Measurements from ENCODE around the gene P2RX7.
"Not testable (repeated sequence)": the region's sequence is repeated elsewhere in the genome, so short reads cannot be mapped to it uniquely, and the experiment has no call there.

The P2RX7 gene

DNA sequence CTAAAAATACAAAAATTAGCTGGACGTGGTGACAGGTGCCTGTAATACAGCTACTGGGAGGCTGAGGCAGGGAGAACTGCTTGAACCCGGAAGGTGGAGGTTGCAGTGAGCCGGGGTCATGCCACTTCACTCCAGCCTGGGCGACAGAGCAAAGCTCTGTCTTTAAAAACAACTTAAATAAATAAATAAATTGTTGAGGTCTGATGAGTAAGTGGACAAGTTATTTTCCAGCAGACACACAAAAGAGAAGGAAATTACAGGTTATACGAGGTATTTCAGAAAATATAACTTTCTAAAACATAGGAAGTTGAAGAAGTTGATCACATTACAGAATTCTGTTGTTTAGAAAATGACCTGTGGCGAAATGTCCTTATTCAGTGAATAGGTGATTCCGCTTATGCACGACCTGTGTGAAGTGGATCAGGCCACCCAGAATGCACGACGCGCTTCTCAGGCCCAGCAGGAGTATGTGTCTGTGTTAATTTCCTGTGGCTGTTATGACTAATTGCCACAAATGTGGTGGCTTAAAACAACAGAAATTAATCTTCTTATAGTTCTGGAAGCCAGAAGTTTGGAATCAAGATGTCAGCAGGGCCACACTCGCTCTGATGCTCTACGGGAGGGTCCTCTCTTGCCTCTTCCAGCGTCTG, 38.1 kb downstream of the P2RX7 start:
- DNase-seq (ENCODE audit: low read depth in 2 of 2) = no peak

- no peak for DNase-seq (ENCODE audit: low read depth in 2 of 2)
Observed at GRCh38 chr12:121172145-121172544, 39.5 kb downstream of the P2RX7 start.

DNA sequence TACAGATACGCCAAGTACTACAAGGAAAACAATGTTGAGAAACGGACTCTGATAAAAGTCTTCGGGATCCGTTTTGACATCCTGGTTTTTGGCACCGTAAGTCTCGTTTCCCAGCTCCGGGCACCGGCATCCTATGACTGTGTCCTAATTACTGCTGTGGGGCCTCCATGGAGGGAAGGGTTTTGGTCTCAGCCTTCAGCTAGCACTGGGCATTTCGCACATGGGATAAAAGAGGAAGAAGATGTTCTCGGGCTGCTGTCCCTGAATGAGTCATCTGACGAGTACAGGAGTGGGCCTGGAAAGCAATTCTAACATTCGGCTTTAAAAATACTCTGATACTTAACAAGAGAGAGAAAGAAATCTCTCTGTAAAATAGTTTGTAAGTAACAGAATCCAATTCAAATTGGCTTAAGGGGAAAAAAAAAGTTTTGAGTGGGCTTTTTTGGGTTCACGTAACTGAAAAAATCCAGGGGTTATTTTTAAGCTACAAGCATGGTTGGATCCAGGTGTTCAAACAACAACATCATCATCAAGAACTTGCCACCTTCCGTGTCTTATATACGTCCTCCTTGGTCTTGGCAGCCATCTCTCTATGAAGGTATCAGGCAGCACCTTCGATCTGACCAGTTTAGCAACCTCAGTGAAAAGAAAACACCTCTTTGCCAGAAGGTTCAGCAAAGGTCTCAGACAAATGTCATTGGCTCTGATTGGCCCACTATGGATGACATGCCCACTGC, 42.9 kb downstream of the P2RX7 start:
- no peak for DNase-seq (ENCODE audit: low read depth in 2 of 2)

- DNase-seq (ENCODE audit: low read depth in 2 of 2) = no peak
Observed at GRCh38 chr12:121176826-121177529, 44.3 kb downstream of the P2RX7 start.

DNA sequence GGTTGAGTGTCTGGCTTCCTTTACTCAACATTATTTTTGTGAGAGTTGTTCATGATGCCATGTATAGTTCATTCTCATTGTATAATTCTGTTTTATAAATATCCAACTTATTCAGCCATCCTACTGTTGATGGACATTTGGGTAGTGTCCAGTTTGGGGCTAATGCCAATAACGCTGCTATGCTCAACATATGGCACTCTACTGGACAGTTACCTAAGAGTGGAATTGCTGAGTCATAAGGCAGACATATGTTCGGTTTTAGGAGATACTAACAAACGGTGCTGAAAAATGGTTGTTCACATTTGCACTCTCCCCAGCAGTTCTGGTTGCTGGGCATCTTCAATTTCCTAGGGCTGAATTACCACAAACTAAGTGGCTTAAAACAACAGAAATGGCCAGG, 48.5 kb downstream of the P2RX7 start:
- DNase-seq (ENCODE audit: low read depth in 2 of 2) = no peak

GRCh38 chr12:121182222-121182893, 49.7 kb downstream of the P2RX7 start:
- DNase-seq (ENCODE audit: low read depth in 2 of 2) = no peak

GRCh38 chr12:121184425-121184824, 51.7 kb downstream of the P2RX7 start:
- no peak for DNase-seq (ENCODE audit: low read depth in 2 of 2)

GRCh38 chr12:121184984-121185889, 52.6 kb downstream of the P2RX7 start:
- DNase-seq (ENCODE audit: low read depth in 2 of 2) = no peak

- DNase-seq (ENCODE audit: low read depth in 2 of 2) = no peak
Observed at GRCh38 chr12:121186826-121187225, 54.1 kb downstream of the P2RX7 start.

- no peak for DNase-seq (ENCODE audit: low read depth in 2 of 2)
Observed at GRCh38 chr12:121187501-121187900, 54.8 kb downstream of the P2RX7 start.

DNA sequence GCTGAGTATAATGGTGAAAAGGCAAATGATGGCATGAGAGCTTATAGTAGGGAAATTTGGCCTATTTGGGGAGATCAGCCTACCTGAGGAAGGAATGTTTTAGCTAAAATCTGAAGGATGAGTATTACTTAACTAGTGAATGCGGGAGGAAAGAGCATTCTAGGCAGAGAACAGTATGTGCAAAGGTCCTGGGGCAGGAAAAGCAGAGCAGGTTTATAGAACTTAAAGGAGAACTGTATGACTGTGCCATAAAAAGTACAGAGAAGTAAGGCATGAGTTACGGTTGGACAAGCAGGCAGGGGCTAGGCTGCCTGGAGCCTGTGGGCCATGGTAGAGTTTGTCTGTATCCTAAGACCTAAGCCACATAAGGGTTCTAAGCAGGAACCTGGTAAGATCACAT, 55.6 kb downstream of the P2RX7 start:
- no peak for DNase-seq (ENCODE audit: low read depth in 2 of 2)

- DNase-seq (ENCODE audit: low read depth in 2 of 2) = no peak
Observed at GRCh38 chr12:121189131-121189530, 56.5 kb downstream of the P2RX7 start.

- no peak for DNase-seq (ENCODE audit: low read depth in 2 of 2)
Observed at GRCh38 chr12:121189619-121190155, 57.0 kb downstream of the P2RX7 start.

GRCh38 chr12:121190523-121191031, 57.9 kb downstream of the P2RX7 start:
- no peak for DNase-seq (ENCODE audit: low read depth in 2 of 2)

DNA sequence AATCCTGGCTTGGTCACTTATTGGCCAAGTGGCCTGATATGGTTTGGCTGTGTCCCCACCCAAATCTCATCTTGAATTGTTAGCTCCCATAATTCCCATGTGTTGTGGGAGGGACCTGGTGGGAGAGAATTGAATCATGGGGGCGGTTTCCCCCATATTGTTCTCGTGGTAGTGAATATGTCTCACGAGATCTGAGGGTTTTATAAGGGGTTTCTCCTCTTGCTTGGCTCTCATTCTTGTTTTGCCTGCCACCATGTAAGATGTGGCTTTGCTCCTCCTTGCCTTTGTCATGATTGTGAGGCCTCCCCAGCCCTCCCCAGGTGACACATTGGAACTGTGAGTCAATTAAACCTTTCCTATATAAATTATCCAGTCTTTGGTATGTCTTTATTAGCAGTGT, 58.5 kb downstream of the P2RX7 start:
- no peak for DNase-seq (ENCODE audit: low read depth in 2 of 2)

DNA sequence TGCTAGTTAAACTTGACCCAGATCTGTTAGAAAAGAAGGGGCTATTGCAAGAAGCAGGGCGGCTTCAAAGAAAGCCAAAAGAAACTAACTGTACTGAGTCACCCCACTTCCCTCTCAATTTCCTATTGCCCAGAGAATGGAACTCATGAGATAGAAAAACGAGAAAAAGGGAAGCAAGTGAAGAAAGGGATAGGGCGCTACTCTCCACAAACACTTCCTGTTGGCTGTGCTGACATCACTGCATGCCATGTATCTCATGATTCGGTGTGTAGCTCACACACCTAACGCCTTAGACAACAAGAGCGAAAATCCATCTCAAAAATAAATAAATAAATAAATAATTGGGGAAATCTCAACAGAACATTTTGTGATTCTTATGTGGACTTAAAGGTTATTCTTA, 64.2 kb downstream of the P2RX7 start:
- no peak for DNase-seq (ENCODE audit: low read depth in 2 of 2)

GRCh38 chr12:121198949-121199348, 66.3 kb downstream of the P2RX7 start:
- no peak for DNase-seq (ENCODE audit: low read depth in 2 of 2)

DNA sequence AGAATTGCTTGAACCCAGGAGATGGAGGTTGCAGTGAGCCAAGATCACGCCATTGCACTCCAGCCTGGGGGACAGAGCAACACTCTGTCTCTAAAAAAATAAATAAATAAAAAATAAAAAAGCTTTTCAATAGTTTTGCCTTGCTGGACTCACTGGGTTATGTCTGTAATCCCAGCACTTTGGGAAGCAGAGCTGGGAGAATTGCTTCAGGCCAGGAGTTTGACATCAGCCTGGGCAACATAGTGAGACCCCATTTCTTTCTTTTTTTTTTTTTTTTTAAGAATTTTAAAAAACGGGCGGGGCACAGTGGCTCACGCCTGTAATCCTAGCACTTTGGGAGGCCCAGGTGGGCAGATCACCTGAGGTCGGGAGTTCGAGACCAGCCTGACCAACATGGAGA, 68.5 kb downstream of the P2RX7 start:
- not testable (repeated sequence) for DNase-seq (ENCODE audit: low read depth in 2 of 2)

- DNase-seq (ENCODE audit: low read depth in 2 of 2) = no peak
Observed at GRCh38 chr12:121202407-121203355, 70.0 kb downstream of the P2RX7 start.

DNA sequence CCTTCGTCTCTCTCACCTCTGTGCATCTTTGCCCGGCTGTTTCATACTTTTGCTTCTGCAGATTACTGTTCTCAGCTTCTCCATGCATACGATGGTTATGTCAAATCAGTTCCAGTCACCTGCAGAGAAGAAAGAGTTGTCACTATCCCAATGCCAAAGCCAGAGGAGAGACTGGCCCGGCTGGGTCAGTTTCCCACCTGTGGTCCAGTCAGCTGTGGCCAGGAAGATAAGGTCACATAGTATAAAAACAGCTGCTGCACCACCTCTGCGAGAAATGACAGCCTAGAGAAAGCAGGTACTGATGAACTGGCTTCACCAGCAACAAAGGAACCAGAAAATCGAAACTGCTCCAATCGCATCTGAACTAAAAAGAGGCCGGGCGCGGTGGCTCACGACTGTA, 70.8 kb downstream of the P2RX7 start:
- DNase-seq (ENCODE audit: low read depth in 2 of 2) = no peak

All from stimulated activated CD8-positive, alpha-beta memory T cell treated with anti-CD3 and anti-CD28 coated beads, Interleukin-7, amount 100 ng/mL, for 1 hour (primary cell).